Endothelial cell (in vitro differentiated cells): Measurements from ENCODE around the gene TRPM1. TPM values are rescaled to one million over a fixed set of nuclear protein-coding genes. Genes with fewer than 3 reads are reported as not detected.

Experiments
- DNase-seq: peaks from one replicate; pipeline ENCODE4 v3.0.0; 2021; ENCODE audit warnings: low spot score
- H3K27ac Mint-ChIP-seq: one replicate; pipeline ENCODE4 v1.8.0; 2021; ENCODE audit warnings: mixed read lengths, inconsistent platforms; ENCODE audit not compliant: unreplicated experiment
- H3K27me3 Mint-ChIP-seq: one replicate; pipeline ENCODE4 v1.8.0; 2021; ENCODE audit warnings: mild to moderate bottlenecking, moderate library complexity, mixed read lengths, inconsistent platforms; ENCODE audit not compliant: unreplicated experiment
- H3K36me3 Mint-ChIP-seq: one replicate; pipeline ENCODE4 v1.8.0; 2021; ENCODE audit warnings: mild to moderate bottlenecking, low read depth, mixed read lengths, inconsistent platforms; ENCODE audit not compliant: unreplicated experiment
- H3K4me1 Mint-ChIP-seq: one replicate; pipeline ENCODE4 v1.8.0; 2021; ENCODE audit warnings: mild to moderate bottlenecking, mixed read lengths, inconsistent platforms; ENCODE audit not compliant: unreplicated experiment
- H3K4me3 Mint-ChIP-seq: one replicate; pipeline ENCODE4 v1.8.0; 2021; ENCODE audit warnings: mild to moderate bottlenecking, mixed read lengths, inconsistent platforms; ENCODE audit not compliant: unreplicated experiment
- H3K9me3 Mint-ChIP-seq: one replicate; pipeline ENCODE4 v1.8.0; 2021; ENCODE audit warnings: mixed read lengths, inconsistent platforms; ENCODE audit not compliant: unreplicated experiment
- CTCF ChIP-seq: fragments of 200-600 bp; sonication (generic); IDR thresholded peaks from one replicate; pipeline ENCODE4 v1.5.0; 2021; ENCODE audit warnings: antibody characterized with exemption; ENCODE audit not compliant: unreplicated experiment
- total RNA-seq: library from RNA; stranded (reverse); fragmentation: NEBNext Ultra II Directional; extraction: Animal tissue kit (Norgen Biotek cat#: 25700); gene quantifications from one replicate; pipeline ENCODE4 v1.2.1, GENCODE V29; 2021; ENCODE audit not compliant: unreplicated experiment

The TRPM1 gene
- total RNA-seq, 1 donor from 2014 or later = not detected

- Mint-ChIP-seq H3K36me3 (peaks cover 3% of the 10 kb centered on the region), H3K27ac (no peak overlapping the region), H3K9me3 (no peaks in the 10 kb centered on the region), H3K27me3 (peaks cover 3% of the 10 kb centered on the region), H3K4me3 (no peak overlapping the region), H3K4me1 (peaks cover 1% of the 10 kb centered on the region)
- DNase-seq = no peak
- no peak for TF ChIP-seq CTCF
Observed at GRCh38 chr15:31130576-31131237, 29.2 kb upstream of the TRPM1 start.

GRCh38 chr15:31129769-31130303 is 28.3 kb upstream of the TRPM1 start:
- Mint-ChIP-seq H3K27ac (no peak overlapping the region), H3K4me3 (no peak overlapping the region), H3K36me3 (peaks cover 3% of the 10 kb centered on the region), H3K27me3 (no peaks in the 10 kb centered on the region), H3K4me1 (no peaks in the 10 kb centered on the region), H3K9me3 (no peaks in the 10 kb centered on the region)
- no peak for TF ChIP-seq CTCF
- DNase-seq = no peak

DNA sequence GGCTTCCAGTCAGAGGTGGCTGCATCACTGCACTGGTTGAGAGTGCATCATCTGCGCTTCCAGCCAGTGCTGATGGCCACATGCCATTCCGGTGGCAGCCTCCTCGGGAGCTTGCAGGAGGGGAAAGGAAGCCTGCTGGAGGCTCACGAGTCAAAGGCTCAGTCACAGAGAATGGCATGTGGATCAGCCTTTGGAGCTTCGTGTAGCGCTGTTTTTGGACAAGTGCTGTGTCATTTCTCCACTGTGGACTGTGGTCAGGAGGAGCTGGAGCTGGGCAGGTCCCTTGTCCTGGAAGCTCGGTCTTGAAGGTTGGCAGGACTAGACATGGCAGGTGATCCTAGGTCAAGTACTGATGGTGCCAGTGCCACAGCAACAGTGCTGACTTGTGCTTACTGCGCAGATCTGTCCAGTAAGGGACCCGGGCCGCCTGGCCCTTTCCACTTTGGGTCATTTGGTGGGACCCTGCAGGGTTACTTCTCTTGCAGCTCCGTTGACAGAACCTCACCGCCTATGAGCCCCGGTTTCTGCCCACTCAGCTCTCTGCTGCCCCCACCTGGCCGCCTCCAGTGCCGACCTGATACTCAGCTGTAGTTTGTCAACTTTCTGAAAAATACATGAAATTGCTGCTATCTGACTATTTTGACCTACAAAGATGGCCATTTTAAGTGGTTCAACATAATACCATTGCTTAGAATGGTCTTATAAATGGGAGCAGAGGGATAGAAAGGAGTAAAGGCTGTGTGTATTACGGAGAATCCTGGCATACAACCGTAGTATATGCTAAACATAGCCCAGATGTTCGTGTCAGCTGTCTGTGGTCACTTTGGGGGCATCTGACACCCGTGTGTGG is 27.6 kb upstream of the TRPM1 start:
- peak; percentile 90 for TF ChIP-seq CTCF
- peaks cover 3% of the 10 kb centered on the region for H3K36me3 Mint-ChIP-seq
- H3K4me1 Mint-ChIP-seq = no peaks in the 10 kb centered on the region
- no peak overlapping the region for H3K4me3 Mint-ChIP-seq
- H3K27me3 Mint-ChIP-seq = no peaks in the 10 kb centered on the region
- no peaks in the 10 kb centered on the region for H3K9me3 Mint-ChIP-seq
- no peak overlapping the region for H3K27ac Mint-ChIP-seq
- peak; percentile 86 for DNase-seq

DNA sequence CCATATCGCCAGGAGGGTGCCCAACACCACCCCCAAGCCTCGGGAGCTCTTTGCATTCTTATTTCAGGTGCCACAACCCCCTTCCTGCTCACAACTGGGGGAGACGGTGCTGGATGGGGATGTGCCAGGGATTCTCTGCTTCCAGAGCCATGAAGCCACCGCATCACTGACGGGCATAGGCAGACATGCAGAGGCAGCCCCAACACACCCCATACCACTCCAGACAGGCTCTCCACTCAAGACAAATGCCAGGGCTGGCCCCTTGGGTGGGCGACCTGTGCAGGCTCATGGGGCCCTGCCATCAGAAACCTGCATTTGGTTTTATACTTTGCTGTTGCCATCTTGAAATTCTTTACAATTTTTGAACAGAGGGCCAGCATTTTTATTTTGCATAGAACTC is 27.0 kb upstream of the TRPM1 start:
- TF ChIP-seq CTCF = no peak

More for the DNA sequence above, 27.0 kb upstream of the TRPM1 start:
- no peak overlapping the region for H3K27ac Mint-ChIP-seq
- H3K4me3 Mint-ChIP-seq = no peak overlapping the region
- no peaks in the 10 kb centered on the region for H3K27me3 Mint-ChIP-seq
- no peaks in the 10 kb centered on the region for H3K4me1 Mint-ChIP-seq
- no peak for DNase-seq
- no peaks in the 10 kb centered on the region for H3K36me3 Mint-ChIP-seq
- H3K9me3 Mint-ChIP-seq = no peaks in the 10 kb centered on the region
